Hepatocyte (in vitro differentiated cells): Measurements from ENCODE around the gene ZBTB16. TPM values are rescaled to one million over a fixed set of nuclear protein-coding genes. Genes with fewer than 3 reads are reported as not detected.

Source experiments
- DNase-seq: peaks from one replicate; pipeline ENCODE4 v3.0.0-alpha.2; 2016; ENCODE audit warnings: low spot score
- H2AFZ ChIP-seq: fragments of 200-600 bp; sonication (generic); 2 replicates; pipeline ENCODE4 v1.6.0; 2016; ENCODE audit warnings: antibody characterized with exemption, mild to moderate bottlenecking
- H3K27ac ChIP-seq: fragments of 200-600 bp; sonication (generic); 2 replicates; pipeline ENCODE4 v1.5.1; 2016; ENCODE audit warnings: mild to moderate bottlenecking
- H3K27me3 ChIP-seq: fragments of 200-600 bp; sonication (generic); 2 replicates; pipeline ENCODE4 v1.6.1; 2016
- H3K36me3 ChIP-seq: fragments of 200-600 bp; sonication (generic); replicated peaks from 2 replicates; pipeline ENCODE4 v1.5.1; 2016; ENCODE audit warnings: low read depth; ENCODE audit not compliant: insufficient read depth
- H3K4me1 ChIP-seq: fragments of 200-600 bp; sonication (generic); 2 replicates; pipeline ENCODE4 v1.5.1; 2016; ENCODE audit warnings: mild to moderate bottlenecking, moderate library complexity; ENCODE audit not compliant: insufficient read depth
- H3K4me2 ChIP-seq: fragments of 200-600 bp; sonication (generic); 2 replicates; pipeline ENCODE4 v1.6.0; 2016
- H3K4me3 ChIP-seq: fragments of 200-600 bp; sonication (generic); 2 replicates; pipeline ENCODE4 v1.5.1; 2016; ENCODE audit warnings: mild to moderate bottlenecking
- H3K79me2 ChIP-seq: fragments of 200-600 bp; sonication (generic); 2 replicates; pipeline ENCODE4 v1.6.0; 2017; ENCODE audit warnings: mild to moderate bottlenecking
- H3K9me2 ChIP-seq: fragments of 200-600 bp; sonication (generic); replicated peaks from 2 replicates; pipeline ENCODE4 v1.6.0; 2017; ENCODE audit warnings: mild to moderate bottlenecking; ENCODE audit not compliant: insufficient read depth
- H3K9me3 ChIP-seq: fragments of 200-600 bp; sonication (generic); 2 replicates; pipeline ENCODE4 v1.5.1; 2016; ENCODE audit warnings: low read depth, mild to moderate bottlenecking
- H4K20me1 ChIP-seq: fragments of 200-600 bp; sonication (generic); 2 replicates; pipeline ENCODE4 v1.6.0; 2016; ENCODE audit warnings: mild to moderate bottlenecking; ENCODE audit not compliant: insufficient read depth, poor library complexity, severe bottlenecking
- CTCF ChIP-seq: fragments of 200-600 bp; sonication (generic); IDR thresholded peaks from 2 replicates; pipeline ENCODE4 v1.5.1; 2016; ENCODE audit warnings: antibody characterized with exemption, mild to moderate bottlenecking; ENCODE audit not compliant: poor library complexity
- EZH2 ChIP-seq: fragments of 200-600 bp; sonication (generic); IDR thresholded peaks from 2 replicates; pipeline ENCODE4 v1.6.1; 2016; ENCODE audit warnings: antibody characterized with exemption, mild to moderate bottlenecking, borderline replicate concordance
- EZH2phosphoT487 ChIP-seq: fragments of 200-600 bp; sonication (generic); IDR thresholded peaks from one replicate; pipeline ENCODE4 v1.6.1; 2018; ENCODE audit warnings: antibody characterized with exemption, mild to moderate bottlenecking, low read depth, moderate library complexity; ENCODE audit not compliant: unreplicated experiment, severe bottlenecking
- WGBS: methylation state at CpG from one replicate; pipeline ENCODE4 v1.1.6; 2016; ENCODE audit warnings: low lambda C conversion rate; ENCODE audit errors: missing lambda C conversion rate; 5-methylcytosine and 5-hydroxymethylcytosine counted together
- polyA plus RNA-seq: library from polyadenylated mRNA; unstranded; fragments of >200 nt; fragmentation: Nextera tagmentation; extraction: Ambion mirVana; gene quantifications from 2 replicates; pipeline ENCODE4 v1.2.1, GENCODE V29; 2016
- total RNA-seq: library from RNA; depleted of rRNA; stranded (reverse); fragments of >200 nt; gene quantifications from 2 replicates; pipeline ENCODE4 v1.2.3, GENCODE V29; 2014

ZBTB16 gene
- total and polyA plus RNA-seq, 2 experiments from 2014 or later, result 30.1 to 52.3 TPM

- peaks cover 48% of the 10 kb centered on the region for H3K4me1 ChIP-seq
- H3K4me3 ChIP-seq, result no peak overlapping the region
- H3K9me2 ChIP-seq, result no peaks in the 10 kb centered on the region
- TF ChIP-seq EZH2phosphoT487 (no peak), CTCF (no peak), EZH2 (no peak)
- peaks cover 41% of the 10 kb centered on the region for H3K79me2 ChIP-seq
- no peaks in the 10 kb centered on the region for H4K20me1 ChIP-seq
- WGBS, result 76% methylated on average over 3 of the region's 3 CpGs
- H2AFZ ChIP-seq, result no peak overlapping the region
- H3K36me3 ChIP-seq, result no peaks in the 10 kb centered on the region
- no peaks in the 10 kb centered on the region for H3K9me3 ChIP-seq
- no peak for DNase-seq
- H3K27me3 ChIP-seq, result no peaks in the 10 kb centered on the region
- no peak overlapping the region for H3K4me2 ChIP-seq
- H3K27ac ChIP-seq, result no peak overlapping the region
Measured at GRCh38 chr11:114152162-114152561, 92.7 kb downstream of the ZBTB16 start.

- H3K79me2 ChIP-seq, result peaks cover 44% of the 10 kb centered on the region
- no peaks in the 10 kb centered on the region for H4K20me1 ChIP-seq
- peaks cover 42% of the 10 kb centered on the region for H3K4me1 ChIP-seq
- no peak overlapping the region for H3K4me2 ChIP-seq
- no peaks in the 10 kb centered on the region for H3K9me2 ChIP-seq
- no peak overlapping the region for H3K4me3 ChIP-seq
- DNase-seq, result no peak
- TF ChIP-seq EZH2phosphoT487 (no peak), EZH2 (no peak), CTCF (no peak)
- no peaks in the 10 kb centered on the region for H3K9me3 ChIP-seq
- WGBS, result 68% methylated on average over 2 of the region's 2 CpGs
- H3K36me3 ChIP-seq, result no peaks in the 10 kb centered on the region
- H3K27ac ChIP-seq, result peak overlapping the region; percentile 13
- no peak overlapping the region for H2AFZ ChIP-seq
- no peaks in the 10 kb centered on the region for H3K27me3 ChIP-seq
Measured at GRCh38 chr11:114152785-114153184, 93.3 kb downstream of the ZBTB16 start.

GRCh38 chr11:114153224-114153623 lies 93.7 kb downstream of the ZBTB16 start:
- Histone ChIP-seq H3K4me1 (peaks cover 38% of the 10 kb centered on the region), H3K36me3 (no peaks in the 10 kb centered on the region), H3K79me2 (peaks cover 44% of the 10 kb centered on the region), H3K9me2 (no peaks in the 10 kb centered on the region), H3K4me2 (no peak overlapping the region), H3K27me3 (no peaks in the 10 kb centered on the region), H4K20me1 (no peaks in the 10 kb centered on the region), H3K27ac (peak overlapping the region; percentile 13), H3K4me3 (no peak overlapping the region), H3K9me3 (no peaks in the 10 kb centered on the region), H2AFZ (no peak overlapping the region)
- TF ChIP-seq CTCF (no peak), EZH2 (no peak), EZH2phosphoT487 (no peak)
- WGBS, result 76% methylated on average over 4 of the region's 4 CpGs
- no peak for DNase-seq
